ENCODE data around the gene PRKCZ. TPM values are rescaled to one million over a fixed set of nuclear protein-coding genes. Genes with fewer than 3 reads are reported as not detected.

The PRKCZ gene
- total RNA-seq, 4 donors from 2014 or later: 3.1 to 5.4 (median 4.7) TPM

DNA sequence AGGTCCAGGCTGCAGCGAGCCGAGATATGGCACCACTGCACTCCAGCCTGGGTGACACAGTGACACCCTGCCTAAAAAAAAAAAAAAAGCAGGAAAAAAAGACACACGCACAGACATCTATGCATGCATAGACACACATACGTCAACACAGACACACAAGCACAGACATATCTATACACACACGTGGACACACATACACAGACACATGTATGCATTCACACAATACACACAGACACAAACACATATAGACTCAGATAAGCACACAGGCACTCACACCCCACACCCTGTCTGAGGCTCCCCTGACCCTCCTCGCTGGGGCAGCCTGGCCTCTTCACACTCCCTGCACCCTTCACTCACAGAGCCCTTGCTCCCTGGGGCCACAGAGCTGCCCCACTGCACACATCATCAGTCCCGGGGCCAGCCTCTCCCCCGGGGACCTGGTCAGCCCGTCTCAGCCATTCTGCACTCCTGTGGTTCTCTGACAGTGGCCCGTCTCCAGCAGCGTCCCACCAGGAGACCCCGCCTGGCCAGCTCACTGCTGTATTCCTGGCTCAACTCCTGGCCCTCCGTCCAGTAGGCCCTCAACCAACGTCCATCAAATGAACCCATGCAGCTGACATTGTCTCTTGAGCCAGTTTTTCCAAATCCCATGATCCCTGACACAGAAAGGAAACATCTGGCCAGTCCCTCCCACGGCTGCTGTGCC lies 4.6 kb upstream of the PRKCZ start:
- Histone ChIP-seq H3K4me1 (peaks cover 22 to 39% (median 35%) of the 10 kb centered on the region in 4 donors), H3K9me3 (no peaks in the 10 kb centered on the region), H3K4me3 (peak overlapping the region in 1 of 4 donors; percentile 43), H3K27ac (replicated peaks in 1 of 4) (no peak overlapping the region), H3K27me3 (peaks cover 0 to 92% (median 31%) of the 10 kb centered on the region in 4 donors), H3K36me3 (no peaks in the 10 kb centered on the region)
- no peak for DNase-seq (ENCODE audit: extremely low spot score)
- 51% methylated on average over 15 of the region's 15 CpGs for WGBS
- intact Hi-C loops (cut with DNase I): loop anchor here (5.0 kb wide), 1 partner anchor 88 kb away; no protein-coding TSS in a partner anchor
- peak in 1 of 2 donors; percentile 14 for TF ChIP-seq POLR2AphosphoS5 (IDR thresholded peaks at IDR 0.05)
- TF ChIP-seq, protein P1, sequence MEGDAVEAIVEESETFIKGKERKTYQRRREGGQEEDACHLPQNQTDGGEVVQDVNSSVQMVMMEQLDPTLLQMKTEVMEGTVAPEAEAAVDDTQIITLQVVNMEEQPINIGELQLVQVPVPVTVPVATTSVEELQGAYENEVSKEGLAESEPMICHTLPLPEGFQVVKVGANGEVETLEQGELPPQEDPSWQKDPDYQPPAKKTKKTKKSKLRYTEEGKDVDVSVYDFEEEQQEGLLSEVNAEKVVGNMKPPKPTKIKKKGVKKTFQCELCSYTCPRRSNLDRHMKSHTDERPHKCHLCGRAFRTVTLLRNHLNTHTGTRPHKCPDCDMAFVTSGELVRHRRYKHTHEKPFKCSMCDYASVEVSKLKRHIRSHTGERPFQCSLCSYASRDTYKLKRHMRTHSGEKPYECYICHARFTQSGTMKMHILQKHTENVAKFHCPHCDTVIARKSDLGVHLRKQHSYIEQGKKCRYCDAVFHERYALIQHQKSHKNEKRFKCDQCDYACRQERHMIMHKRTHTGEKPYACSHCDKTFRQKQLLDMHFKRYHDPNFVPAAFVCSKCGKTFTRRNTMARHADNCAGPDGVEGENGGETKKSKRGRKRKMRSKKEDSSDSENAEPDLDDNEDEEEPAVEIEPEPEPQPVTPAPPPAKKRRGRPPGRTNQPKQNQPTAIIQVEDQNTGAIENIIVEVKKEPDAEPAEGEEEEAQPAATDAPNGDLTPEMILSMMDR (IDR thresholded peaks at IDR 0.05): no peak

DNA sequence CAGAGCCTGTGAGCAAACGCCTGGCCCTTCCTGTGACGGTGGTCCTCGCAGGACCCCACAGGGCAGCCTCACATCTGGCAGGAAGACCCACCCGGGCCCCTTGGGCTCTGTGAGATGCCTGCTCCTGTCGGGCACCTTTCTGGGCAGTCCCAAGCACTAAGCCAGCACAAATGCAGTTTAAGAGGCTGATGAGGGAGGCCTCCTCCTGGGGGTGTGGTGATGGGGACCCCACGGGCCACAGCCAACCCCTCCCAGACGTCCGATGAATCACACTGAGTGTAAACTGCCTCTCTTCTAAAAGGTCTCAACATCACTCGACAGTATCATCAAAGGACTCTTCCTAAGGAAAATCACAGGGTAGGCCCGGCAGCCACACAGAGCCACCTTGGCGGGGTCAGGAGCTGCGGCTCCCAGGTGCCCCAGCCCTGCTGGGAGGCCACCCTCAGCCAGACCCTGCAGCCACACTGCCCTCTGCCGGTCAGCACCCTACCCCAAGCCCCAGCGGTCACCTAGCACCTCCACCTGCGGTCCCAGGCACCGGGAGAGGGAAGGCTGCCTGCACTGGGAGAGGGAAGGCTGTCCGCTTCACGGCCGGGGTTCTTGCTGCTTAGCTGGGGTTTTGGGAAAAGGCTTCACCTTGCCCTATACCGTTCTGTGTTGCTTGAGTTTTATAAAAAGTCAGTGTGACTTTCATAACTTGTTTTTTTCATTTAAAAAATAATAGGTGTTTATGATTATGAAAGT lies 3.9 kb upstream of the PRKCZ start:
- intact Hi-C loops (cut with DNase I): loop anchor here (5.0 kb wide), 1 partner anchor 89 kb away; no protein-coding TSS in a partner anchor
- Histone ChIP-seq H3K27ac (replicated peaks in 1 of 4) (no peak overlapping the region), H3K4me3 (no peak overlapping the region), H3K36me3 (no peaks in the 10 kb centered on the region), H3K4me1 (peaks cover 26 to 46% (median 40%) of the 10 kb centered on the region in 4 donors), H3K9me3 (no peaks in the 10 kb centered on the region), H3K27me3 (peaks cover 0 to 92% (median 37%) of the 10 kb centered on the region in 4 donors)
- 57% methylated on average over 6 of the region's 20 CpGs for WGBS
- TF ChIP-seq POLR2A (IDR thresholded peaks at IDR 0.05; ENCODE audit: low read depth) (no peak), POLR2AphosphoS5 (IDR thresholded peaks at IDR 0.05) (no peak), EP300 (IDR thresholded peaks at IDR 0.05) (no peak)
- TF ChIP-seq, protein P1 (IDR thresholded peaks at IDR 0.05): peak in 2 of 3 experiments; percentile 42 to 50
- DNase-seq (ENCODE audit: extremely low spot score): no peak

DNA sequence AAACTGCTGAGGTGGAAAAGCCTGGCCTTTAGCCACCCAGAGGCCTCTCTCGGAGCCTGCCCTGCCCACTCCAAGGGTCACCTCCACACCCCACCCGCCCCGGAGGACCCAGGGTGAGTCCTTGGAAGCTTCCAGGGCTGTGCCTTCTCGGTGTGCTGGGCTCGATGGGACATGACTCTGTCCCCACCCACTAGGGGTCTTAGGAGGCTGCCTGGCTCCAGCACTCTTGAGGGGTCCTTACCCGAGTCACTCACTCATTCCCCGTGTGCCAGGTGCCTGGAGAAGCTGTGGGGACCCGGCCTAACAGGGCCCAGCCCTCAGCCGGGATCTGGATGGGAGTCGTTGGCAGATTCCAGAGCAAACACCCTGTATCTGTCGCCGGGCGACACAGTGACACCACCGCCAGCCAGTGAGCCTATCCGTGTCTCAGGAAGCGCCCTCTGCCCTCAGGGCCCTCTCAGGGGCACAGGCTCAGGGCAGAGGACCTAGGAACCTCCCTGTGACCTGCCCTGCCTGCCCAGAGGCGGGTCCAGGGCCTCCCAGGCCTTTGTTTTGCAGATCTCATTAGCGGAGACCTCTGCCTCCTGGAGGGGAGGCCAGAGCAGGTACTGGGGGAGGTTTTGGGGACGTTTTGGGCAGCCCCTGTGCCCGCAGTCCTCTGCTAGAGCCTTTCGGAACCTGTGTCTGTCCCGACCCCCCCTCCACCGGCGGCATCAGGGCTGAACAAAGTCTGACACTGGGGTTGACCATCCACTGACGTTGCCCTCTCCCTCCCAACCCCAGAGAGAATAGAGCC lies 3.1 kb upstream of the PRKCZ start:
- H3K27me3 ChIP-seq: peaks cover 0 to 92% (median 38%) of the 10 kb centered on the region in 4 donors
- peaks cover 26 to 47% (median 40%) of the 10 kb centered on the region in 4 donors for H3K4me1 ChIP-seq
- WGBS: 64% methylated on average over 9 of the region's 25 CpGs
- TF ChIP-seq EP300 (IDR thresholded peaks at IDR 0.05) (no peak), POLR2AphosphoS5 (IDR thresholded peaks at IDR 0.05) (no peak), POLR2A (IDR thresholded peaks at IDR 0.05; ENCODE audit: low read depth) (no peak)
- TF ChIP-seq, protein P1 (IDR thresholded peaks at IDR 0.05): no peak
- intact Hi-C loops (cut with DNase I): loop anchor here (5.0 kb wide), 1 partner anchor 90 kb away; no protein-coding TSS in a partner anchor
- H3K36me3 ChIP-seq: no peaks in the 10 kb centered on the region
- no peak for DNase-seq (ENCODE audit: extremely low spot score)
- H3K27ac ChIP-seq (replicated peaks in 1 of 4): no peak overlapping the region
- no peaks in the 10 kb centered on the region for H3K9me3 ChIP-seq
- no peak overlapping the region for H3K4me3 ChIP-seq

DNA sequence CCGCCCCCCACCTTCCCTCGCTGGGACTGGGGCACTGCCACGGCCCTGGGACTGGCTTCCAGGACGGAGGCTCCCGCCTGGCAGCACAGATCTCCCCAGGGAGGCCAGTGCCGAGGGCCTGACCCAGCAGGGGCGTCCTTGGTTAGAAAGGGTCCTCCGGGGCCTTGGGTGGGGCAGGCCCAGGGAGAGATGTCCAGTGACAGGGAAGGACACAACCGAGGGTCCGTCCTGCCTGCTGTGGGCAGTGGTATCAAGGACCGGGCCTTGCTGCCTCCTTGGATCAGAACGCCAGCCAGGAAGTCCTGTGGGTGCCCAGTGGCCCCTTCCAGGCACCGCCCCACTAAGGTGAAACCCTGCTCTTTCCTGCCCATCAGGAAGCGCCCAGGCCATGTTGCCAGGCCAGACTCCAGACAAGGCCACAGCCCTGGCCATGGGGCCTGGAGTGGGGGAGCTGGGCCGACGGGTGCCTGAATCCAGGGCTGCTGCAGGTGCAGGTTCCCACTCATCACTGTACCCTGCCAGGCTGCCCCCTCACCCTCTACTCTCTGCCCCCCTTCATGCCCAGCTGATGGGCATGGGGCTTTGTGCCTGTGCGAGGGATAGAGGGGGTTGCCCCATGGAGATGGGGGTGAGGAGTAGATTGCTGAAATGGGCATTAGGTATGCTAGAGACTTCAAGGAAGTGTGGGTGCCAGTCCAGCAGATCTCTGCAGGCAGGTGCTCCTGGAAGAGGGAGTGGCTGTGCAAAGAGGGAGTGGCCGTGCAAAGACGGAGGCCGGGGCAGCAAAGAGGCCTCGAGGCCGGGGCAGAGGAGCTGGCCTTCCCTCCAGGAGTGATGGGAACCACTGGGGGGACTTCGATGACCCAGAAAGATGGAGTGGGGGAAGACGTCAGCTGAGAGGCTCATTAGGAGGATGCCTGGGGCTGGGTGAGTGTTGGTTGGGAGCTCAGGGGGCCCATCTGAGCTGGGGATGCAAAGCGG lies 2.2 kb upstream of the PRKCZ start:
- no peaks in the 10 kb centered on the region for H3K36me3 ChIP-seq
- DNase-seq (ENCODE audit: extremely low spot score): no peak
- H3K27ac ChIP-seq (replicated peaks in 1 of 4): no peak overlapping the region
- WGBS: 83% methylated on average over 9 of the region's 25 CpGs
- H3K27me3 ChIP-seq: peaks cover 0 to 97% (median 38%) of the 10 kb centered on the region in 4 donors
- intact Hi-C loops (cut with DNase I): loop anchor here (5.0 kb wide), 1 partner anchor 91 kb away; no protein-coding TSS in a partner anchor
- TF ChIP-seq EP300 (IDR thresholded peaks at IDR 0.05) (no peak), POLR2A (IDR thresholded peaks at IDR 0.05; ENCODE audit: low read depth) (no peak), POLR2AphosphoS5 (IDR thresholded peaks at IDR 0.05) (no peak)
- TF ChIP-seq, protein P1 (IDR thresholded peaks at IDR 0.05): no peak
- H3K4me1 ChIP-seq: peaks cover 26 to 47% (median 40%) of the 10 kb centered on the region in 4 donors
- H3K4me3 ChIP-seq: no peak overlapping the region
- no peaks in the 10 kb centered on the region for H3K9me3 ChIP-seq

Measured in esophagus muscularis mucosa (tissue), 4 donors.